Sigmoid colon (tissue), 7 donors: ENCODE measurements around the gene FBXL13. TPM values are rescaled to one million over a fixed set of nuclear protein-coding genes. Genes with fewer than 3 reads are reported as not detected.
"Not testable (repeated sequence)": the region's sequence is repeated elsewhere in the genome, so short reads cannot be mapped to it uniquely, and the experiment has no call there.

Experiments used
- DNase-seq: peaks from one replicate; pipeline ENCODE4 v3.0.0-alpha.2; 2019
- H3K27ac ChIP-seq, 4 donors: fragments of 200-600 bp; sonication (generic); one replicate each; pipeline ENCODE4 v1.5.1; 2016 to 2019; ENCODE audit warnings: mild to moderate bottlenecking in 1 of 4
- H3K27me3 ChIP-seq, 3 donors: fragments of 200-600 bp; sonication (generic); one replicate each; pipeline ENCODE4 v1.5.1; 2019; ENCODE audit warnings: mild to moderate bottlenecking in 1 of 3
- H3K36me3 ChIP-seq, 4 donors: fragments of 200-600 bp; sonication (generic); one replicate each; pipeline ENCODE4 v1.5.1; 2016 to 2019
- H3K4me1 ChIP-seq, 4 donors: fragments of 200-600 bp; sonication (generic); one replicate each; pipeline ENCODE4 v1.5.1; 2017 to 2019
- H3K4me3 ChIP-seq, 4 donors: fragments of 200-600 bp; sonication (generic); one replicate each; pipeline ENCODE4 v1.5.1; 2017 to 2019; ENCODE audit warnings: mild to moderate bottlenecking in 2 of 4, moderate library complexity in 1 of 4
- H3K9me3 ChIP-seq, 4 donors: fragments of 200-600 bp in 3 of 4; sonication (generic) in 3 of 4; one replicate each; pipeline versions ENCODE4 v1.5.1 to v1.6.1; 2013 to 2019
- CTCF ChIP-seq, 4 experiments: fragments of 450-650 bp in 3 of 4; fragments of 200-600 bp in 1 of 4; IDR thresholded peaks; one replicate each; pipeline ENCODE4 v1.5.1; 2016 to 2019; ENCODE audit warnings: antibody characterized with exemption in 4 of 4, mild to moderate bottlenecking in 3 of 4, moderate library complexity in 2 of 4
- EP300 ChIP-seq, 4 donors: sonication (generic); formaldehyde crosslinking; IDR thresholded peaks; one replicate each; pipeline ENCODE4 v1.6.1; 2017; ENCODE audit warnings: antibody characterized with exemption in 4 of 4
- POLR2A ChIP-seq, 2 donors: fragments of 450-650 bp; IDR thresholded peaks; one replicate each; pipeline ENCODE4 v1.6.1; 2016; ENCODE audit warnings: antibody characterized with exemption in 2 of 2, mild to moderate bottlenecking in 2 of 2, moderate library complexity in 2 of 2
- POLR2AphosphoS5 ChIP-seq, 4 donors: sonication (generic); formaldehyde crosslinking; IDR thresholded peaks; one replicate each; pipeline ENCODE4 v1.6.1; 2017; ENCODE audit warnings: antibody characterized with exemption in 4 of 4
- WGBS, 2 donors: extraction: QIAGEN DNeasy Blood & Tissue Kit; methylation state at CpG; one replicate each; pipeline ENCODE4 v1.1.7; 2013; 5-methylcytosine and 5-hydroxymethylcytosine counted together
- intact Hi-C: fragments of 100-400 bp; cut with DNase I; formaldehyde crosslinking; loops from one replicate; pipeline ENCODE4 v1.15.1; 2023
- polyA plus RNA-seq, 3 donors: library from polyadenylated mRNA; stranded (reverse); fragments of 200-250 nt; gene quantifications; one replicate each; pipeline ENCODE4 v1.2.3, GENCODE V29; 2013
- total RNA-seq, 4 donors: library from RNA; depleted of rRNA; stranded (reverse); fragments of >200 nt; gene quantifications; one replicate each; pipeline ENCODE4 v1.1.0, GENCODE V29; 2016
- donor health status: healthy with polysubstance abuse.
- donor health status: Bipolar disorder and iron deficiency.
- donor health status: healthy.

Gene FBXL13
- total and polyA plus RNA-seq, 7 donors: 0.38 to 3.3 (median 2.5) TPM; not detected in 2

- Histone ChIP-seq H3K4me1 (no peaks in the 10 kb centered on the region), H3K36me3 (no peaks in the 10 kb centered on the region), H3K4me3 (no peak overlapping the region), H3K27ac (no peak overlapping the region), H3K9me3 (peaks cover 0 to 7% (median 0%) of the 10 kb centered on the region in 4 donors), H3K27me3 (no peaks in the 10 kb centered on the region)
- intact Hi-C loops: no loop called here
- TF ChIP-seq POLR2AphosphoS5 (IDR thresholded peaks at IDR 0.05) (no peak), POLR2A (IDR thresholded peaks at IDR 0.05) (no peak), CTCF (IDR thresholded peaks at IDR 0.05) (no peak), EP300 (IDR thresholded peaks at IDR 0.05) (no peak)
- DNase-seq: no peak
Measured at GRCh38 chr7:102979670-102980069, 94.9 kb downstream of the FBXL13 start.

GRCh38 chr7:102978284-102978683, 96.3 kb downstream of the FBXL13 start:
- Histone ChIP-seq H3K4me1 (no peaks in the 10 kb centered on the region), H3K27me3 (no peaks in the 10 kb centered on the region), H3K9me3 (peaks cover 0 to 7% (median 0%) of the 10 kb centered on the region in 4 donors), H3K36me3 (no peaks in the 10 kb centered on the region), H3K27ac (no peak overlapping the region), H3K4me3 (no peak overlapping the region)
- intact Hi-C loops: no loop called here
- no peak for DNase-seq
- 83 to 90% methylated on average over 6 of the region's 6 CpGs for WGBS, 2 donors
- TF ChIP-seq POLR2AphosphoS5 (IDR thresholded peaks at IDR 0.05) (no peak), POLR2A (IDR thresholded peaks at IDR 0.05) (no peak), CTCF (IDR thresholded peaks at IDR 0.05) (no peak), EP300 (IDR thresholded peaks at IDR 0.05) (no peak)

GRCh38 chr7:102977586-102977985, 97.0 kb downstream of the FBXL13 start:
- H3K4me1 ChIP-seq, intact Hi-C loops: not testable (repeated sequence)

GRCh38 chr7:102976493-102976892, 98.1 kb downstream of the FBXL13 start:
- intact Hi-C loops: no loop called here
- DNase-seq: no peak
- H3K9me3 ChIP-seq: peaks cover 0 to 7% (median 0%) of the 10 kb centered on the region in 4 donors
- no peaks in the 10 kb centered on the region for H3K36me3 ChIP-seq
- 92 to 93% methylated on average over 8 of the region's 8 CpGs for WGBS, 2 donors
- no peaks in the 10 kb centered on the region for H3K27me3 ChIP-seq
- H3K4me3 ChIP-seq: no peak overlapping the region
- TF ChIP-seq CTCF (IDR thresholded peaks at IDR 0.05): no peak
- no peak for TF ChIP-seq POLR2AphosphoS5 (IDR thresholded peaks at IDR 0.05)
- no peak for TF ChIP-seq POLR2A (IDR thresholded peaks at IDR 0.05)
- no peak for TF ChIP-seq EP300 (IDR thresholded peaks at IDR 0.05)
- no peaks in the 10 kb centered on the region for H3K4me1 ChIP-seq
- no peak overlapping the region for H3K27ac ChIP-seq

More at GRCh38 chr7:102977586-102977985, 97.0 kb downstream of the FBXL13 start:
- not testable (repeated sequence) for H3K4me3 ChIP-seq, H3K9me3 ChIP-seq, DNase-seq, H3K27me3 ChIP-seq, H3K36me3 ChIP-seq, H3K27ac ChIP-seq
- WGBS, 2 donors: 69 to 89% methylated on average over 3 of the region's 4 CpGs

- DNase-seq: no peak
- Histone ChIP-seq H3K9me3 (peaks cover 0 to 7% (median 0%) of the 10 kb centered on the region in 4 donors), H3K27me3 (no peaks in the 10 kb centered on the region), H3K4me1 (no peaks in the 10 kb centered on the region), H3K27ac (no peak overlapping the region), H3K36me3 (no peaks in the 10 kb centered on the region), H3K4me3 (no peak overlapping the region)
- 83 to 84% methylated on average over 8 of the region's 8 CpGs for WGBS, 2 donors
- intact Hi-C loops: no loop called here
- TF ChIP-seq POLR2AphosphoS5 (IDR thresholded peaks at IDR 0.05) (no peak), CTCF (IDR thresholded peaks at IDR 0.05) (no peak), EP300 (IDR thresholded peaks at IDR 0.05) (no peak), POLR2A (IDR thresholded peaks at IDR 0.05) (no peak)
Measured at GRCh38 chr7:102975854-102976253, 98.7 kb downstream of the FBXL13 start.
